ENCODE results near the gene DIP2A.

GRCh38 chr21:46411236-46411635 is 47.5 kb upstream of the DIP2A start:
- TF ChIP-seq, protein P1, sequence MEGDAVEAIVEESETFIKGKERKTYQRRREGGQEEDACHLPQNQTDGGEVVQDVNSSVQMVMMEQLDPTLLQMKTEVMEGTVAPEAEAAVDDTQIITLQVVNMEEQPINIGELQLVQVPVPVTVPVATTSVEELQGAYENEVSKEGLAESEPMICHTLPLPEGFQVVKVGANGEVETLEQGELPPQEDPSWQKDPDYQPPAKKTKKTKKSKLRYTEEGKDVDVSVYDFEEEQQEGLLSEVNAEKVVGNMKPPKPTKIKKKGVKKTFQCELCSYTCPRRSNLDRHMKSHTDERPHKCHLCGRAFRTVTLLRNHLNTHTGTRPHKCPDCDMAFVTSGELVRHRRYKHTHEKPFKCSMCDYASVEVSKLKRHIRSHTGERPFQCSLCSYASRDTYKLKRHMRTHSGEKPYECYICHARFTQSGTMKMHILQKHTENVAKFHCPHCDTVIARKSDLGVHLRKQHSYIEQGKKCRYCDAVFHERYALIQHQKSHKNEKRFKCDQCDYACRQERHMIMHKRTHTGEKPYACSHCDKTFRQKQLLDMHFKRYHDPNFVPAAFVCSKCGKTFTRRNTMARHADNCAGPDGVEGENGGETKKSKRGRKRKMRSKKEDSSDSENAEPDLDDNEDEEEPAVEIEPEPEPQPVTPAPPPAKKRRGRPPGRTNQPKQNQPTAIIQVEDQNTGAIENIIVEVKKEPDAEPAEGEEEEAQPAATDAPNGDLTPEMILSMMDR (IDR thresholded peaks at IDR 0.05), result no peak
- no peak for TF ChIP-seq POLR2A (IDR thresholded peaks at IDR 0.05)
